ENCODE data around the gene RNF8.

RNF8 gene

DNA sequence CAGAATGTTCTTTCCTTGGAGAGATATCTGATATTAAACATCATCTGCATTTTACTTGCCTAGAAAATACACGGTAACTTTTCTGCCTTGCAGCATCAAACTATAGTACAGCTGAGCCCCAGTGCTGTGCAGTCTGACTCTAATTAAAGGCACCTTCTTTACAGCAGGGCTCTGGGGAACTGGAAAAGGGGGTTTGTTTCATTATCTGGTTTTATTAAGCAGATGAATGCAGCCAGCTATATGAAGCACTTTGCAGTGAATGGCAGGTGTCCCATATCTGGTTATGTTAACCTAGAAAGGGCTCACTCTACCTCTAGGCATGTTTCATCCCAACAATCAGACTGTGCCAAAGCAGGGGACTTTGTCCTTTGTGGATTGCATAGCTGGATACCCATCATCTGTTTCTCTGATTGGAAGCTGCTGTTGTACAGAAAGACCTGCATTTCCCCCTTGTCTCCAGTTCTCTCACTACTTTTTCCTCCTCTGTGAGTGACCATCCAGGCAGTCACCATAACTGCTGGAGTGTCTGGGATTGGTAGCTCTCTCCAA lies 39.7 kb downstream of the RNF8 start:
- TF ChIP-seq EZH2 (optimal IDR thresholded peaks at IDR 0.05; ENCODE audit: low read depth, low read length) (no peak), EZH2phosphoT487 (IDR thresholded peaks at IDR 0.05; ENCODE audit: low read length) (no peak)
- TF ChIP-seq, protein P1, sequence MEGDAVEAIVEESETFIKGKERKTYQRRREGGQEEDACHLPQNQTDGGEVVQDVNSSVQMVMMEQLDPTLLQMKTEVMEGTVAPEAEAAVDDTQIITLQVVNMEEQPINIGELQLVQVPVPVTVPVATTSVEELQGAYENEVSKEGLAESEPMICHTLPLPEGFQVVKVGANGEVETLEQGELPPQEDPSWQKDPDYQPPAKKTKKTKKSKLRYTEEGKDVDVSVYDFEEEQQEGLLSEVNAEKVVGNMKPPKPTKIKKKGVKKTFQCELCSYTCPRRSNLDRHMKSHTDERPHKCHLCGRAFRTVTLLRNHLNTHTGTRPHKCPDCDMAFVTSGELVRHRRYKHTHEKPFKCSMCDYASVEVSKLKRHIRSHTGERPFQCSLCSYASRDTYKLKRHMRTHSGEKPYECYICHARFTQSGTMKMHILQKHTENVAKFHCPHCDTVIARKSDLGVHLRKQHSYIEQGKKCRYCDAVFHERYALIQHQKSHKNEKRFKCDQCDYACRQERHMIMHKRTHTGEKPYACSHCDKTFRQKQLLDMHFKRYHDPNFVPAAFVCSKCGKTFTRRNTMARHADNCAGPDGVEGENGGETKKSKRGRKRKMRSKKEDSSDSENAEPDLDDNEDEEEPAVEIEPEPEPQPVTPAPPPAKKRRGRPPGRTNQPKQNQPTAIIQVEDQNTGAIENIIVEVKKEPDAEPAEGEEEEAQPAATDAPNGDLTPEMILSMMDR (IDR thresholded peaks at IDR 0.05; ENCODE audit: low read length): no peak
- no peak for DNase-seq
- no peak overlapping the region for H2AFZ ChIP-seq (ENCODE audit: low read length)
- no peaks in the 10 kb centered on the region for H3K4me1 ChIP-seq (ENCODE audit: low read length)
- peaks cover 3% of the 10 kb centered on the region; the same call in 1 of the 2 replicates for H3K36me3 ChIP-seq (replicated peaks; ENCODE audit: insufficient read depth, low read length)
- no peaks in the 10 kb centered on the region for H3K27me3 ChIP-seq (replicated peaks; ENCODE audit: insufficient read depth, low read length)
- H3K9me3 ChIP-seq (replicated peaks; ENCODE audit: insufficient read depth, low read length): no peaks in the 10 kb centered on the region
- H3K4me3 ChIP-seq (ENCODE audit: low read length): no peak overlapping the region
- H3K79me2 ChIP-seq (ENCODE audit: low read length): no peaks in the 10 kb centered on the region
- no peak overlapping the region for H3K9ac ChIP-seq (ENCODE audit: low read length)
- no peak overlapping the region for H3K4me2 ChIP-seq (ENCODE audit: low read depth, low read length)
- no peaks in the 10 kb centered on the region for H3F3A ChIP-seq (ENCODE audit: insufficient read depth, low read length)
- H3K27ac ChIP-seq (ENCODE audit: low read length): no peak overlapping the region
- no peaks in the 10 kb centered on the region for H4K20me1 ChIP-seq (ENCODE audit: insufficient read depth, low read length)
- H3K9me2 ChIP-seq (replicated peaks; ENCODE audit: insufficient read depth, low read length): no peaks in the 10 kb centered on the region

DNA sequence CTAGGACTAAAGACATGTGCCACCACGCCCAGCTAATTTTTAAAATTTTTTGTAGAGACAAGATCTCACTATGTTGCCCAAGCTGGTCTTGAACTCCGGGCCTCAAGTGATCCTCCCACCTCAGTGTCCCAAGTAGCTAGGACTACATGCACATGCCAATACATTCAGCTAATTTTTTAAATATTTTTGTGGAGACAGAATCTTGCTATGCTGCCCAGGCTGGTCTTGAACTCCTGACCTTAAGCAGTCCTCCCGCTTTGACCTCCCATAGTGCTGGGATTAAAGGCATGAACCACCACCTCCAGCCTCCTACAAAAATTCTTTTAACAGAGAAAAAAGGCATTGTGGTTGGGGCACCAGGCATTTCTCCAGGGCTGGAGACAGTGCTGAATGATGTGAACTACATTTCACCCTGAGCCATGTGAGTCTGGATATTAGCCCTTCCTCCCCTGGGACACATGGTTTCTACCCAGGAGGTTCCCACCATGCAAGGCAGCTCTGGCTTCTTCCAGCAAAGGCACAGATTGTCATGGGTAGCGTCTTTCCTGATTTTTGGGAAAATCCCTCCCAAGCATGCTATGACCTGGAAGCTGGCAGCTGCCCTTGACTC lies 42.9 kb downstream of the RNF8 start:
- H2AFZ ChIP-seq (ENCODE audit: low read length): no peak overlapping the region
- H3K4me2 ChIP-seq (ENCODE audit: low read depth, low read length): no peak overlapping the region
- DNase-seq: no peak
- no peaks in the 10 kb centered on the region for H3K9me3 ChIP-seq (replicated peaks; ENCODE audit: insufficient read depth, low read length)
- no peak overlapping the region for H3K27ac ChIP-seq (ENCODE audit: low read length)
- TF ChIP-seq EZH2 (optimal IDR thresholded peaks at IDR 0.05; ENCODE audit: low read depth, low read length) (no peak), EZH2phosphoT487 (IDR thresholded peaks at IDR 0.05; ENCODE audit: low read length) (no peak)
- TF ChIP-seq, protein P1 (IDR thresholded peaks at IDR 0.05; ENCODE audit: low read length): no peak
- no peaks in the 10 kb centered on the region for H3K9me2 ChIP-seq (replicated peaks; ENCODE audit: insufficient read depth, low read length)
- no peaks in the 10 kb centered on the region for H3K79me2 ChIP-seq (ENCODE audit: low read length)
- no peak overlapping the region for H3K4me3 ChIP-seq (ENCODE audit: low read length)
- H3K4me1 ChIP-seq (ENCODE audit: low read length): no peaks in the 10 kb centered on the region
- H4K20me1 ChIP-seq (ENCODE audit: insufficient read depth, low read length): no peaks in the 10 kb centered on the region
- H3K27me3 ChIP-seq (replicated peaks; ENCODE audit: insufficient read depth, low read length): no peaks in the 10 kb centered on the region
- no peaks in the 10 kb centered on the region for H3F3A ChIP-seq (ENCODE audit: insufficient read depth, low read length)
- no peaks in the 10 kb centered on the region for H3K36me3 ChIP-seq (replicated peaks; ENCODE audit: insufficient read depth, low read length)
- H3K9ac ChIP-seq (ENCODE audit: low read length): no peak overlapping the region

DNA sequence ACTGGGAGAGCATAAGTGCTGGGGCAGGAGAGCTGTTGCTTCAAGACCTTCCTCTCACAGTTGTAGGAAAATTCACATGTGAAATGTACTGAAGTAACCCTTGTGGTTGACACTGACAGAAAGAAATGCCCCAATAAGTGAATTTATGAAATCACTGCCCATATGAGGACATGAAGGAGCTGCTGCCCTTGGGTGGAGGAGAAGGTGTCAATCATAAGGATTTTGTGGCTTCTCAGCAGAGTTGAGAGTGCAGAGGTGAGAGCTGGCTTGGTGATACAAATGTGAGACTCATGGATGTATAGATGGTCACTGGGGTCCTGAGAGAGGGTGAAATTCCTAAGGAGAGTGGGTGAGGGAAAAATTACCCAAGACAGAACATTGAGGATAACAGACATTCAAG lies 45.3 kb downstream of the RNF8 start:
- Histone ChIP-seq H3K9me3 (replicated peaks; ENCODE audit: insufficient read depth, low read length) (no peaks in the 10 kb centered on the region), H3K4me3 (ENCODE audit: low read length) (no peak overlapping the region), H2AFZ (ENCODE audit: low read length) (no peak overlapping the region), H3K9me2 (replicated peaks; ENCODE audit: insufficient read depth, low read length) (no peaks in the 10 kb centered on the region), H3F3A (ENCODE audit: insufficient read depth, low read length) (no peaks in the 10 kb centered on the region), H3K36me3 (replicated peaks; ENCODE audit: insufficient read depth, low read length) (no peaks in the 10 kb centered on the region), H3K4me1 (ENCODE audit: low read length) (no peaks in the 10 kb centered on the region), H3K27ac (ENCODE audit: low read length) (no peak overlapping the region), H3K9ac (ENCODE audit: low read length) (no peak overlapping the region), H3K27me3 (replicated peaks; ENCODE audit: insufficient read depth, low read length) (no peaks in the 10 kb centered on the region), H3K4me2 (ENCODE audit: low read depth, low read length) (no peak overlapping the region), H3K79me2 (ENCODE audit: low read length) (no peaks in the 10 kb centered on the region), H4K20me1 (ENCODE audit: insufficient read depth, low read length) (no peaks in the 10 kb centered on the region)
- no peak for DNase-seq
- TF ChIP-seq EZH2 (optimal IDR thresholded peaks at IDR 0.05; ENCODE audit: low read depth, low read length) (no peak), EZH2phosphoT487 (IDR thresholded peaks at IDR 0.05; ENCODE audit: low read length) (no peak)
- TF ChIP-seq, protein P1 (IDR thresholded peaks at IDR 0.05; ENCODE audit: low read length): no peak
